Smooth muscle cell of the coronary artery (primary cell): ENCODE data around the gene CBX2. TPM values are rescaled to one million over a fixed set of nuclear protein-coding genes. Genes with fewer than 3 reads are reported as not detected.

Experiments used
- total RNA-seq: library from RNA; depleted of rRNA; stranded (reverse); fragments of >200 nt; gene quantifications from 2 replicates; pipeline ENCODE4 v1.2.3, GENCODE V29; 2014; ENCODE audit warnings: low replicate concordance

CBX2 gene
- 0.23 and 1.1 TPM in 2 replicates for total RNA-seq

GRCh38 chr17:79777894-79778503, at the start of gene CBX2:
Gene CBX2, plus strand, starts transcription at chr17:79778148. Its CDS starts 88 bp downstream, at chr17:79778236.

GRCh38 chr17:79730769-79731483, 47.0 kb upstream of the CBX2 start, which contains the start of gene ENPP7:
Gene ENPP7, plus strand, starts transcription at chr17:79730943. Its CDS starts 197 bp downstream, at chr17:79731140.

GRCh38 chr17:79796763-79797491, 19.0 kb downstream of the CBX2 start, which contains the start of gene CBX8:
Gene CBX8, minus strand, starts transcription at chr17:79797077. Its CDS starts 79 bp downstream, at chr17:79796998.

Other genes starting within 250 kb of the CBX2 start
- gene RBFOX3, start 167.1 kb upstream of the CBX2 start, total RNA-seq, result not detected in 2 replicates
- not detected in 2 replicates for gene ENPP7, start 47.2 kb upstream of the CBX2 start, total RNA-seq
- 4.2 and 6.1 TPM in 2 replicates for gene CBX8, start 18.9 kb downstream of the CBX2 start, total RNA-seq
- 6.7 and 9.7 TPM in 2 replicates for gene CBX4, start 61.3 kb downstream of the CBX2 start, total RNA-seq